Stimulated activated effector memory CD8-positive, alpha-beta T cell treated with anti-CD3 and anti-CD28 coated beads, Interleukin-12 subunit alpha, Interleukin-12 subunit beta, amount 100 ng/mL, for 72 hours (primary cell): Measurements from ENCODE around the gene PPP4R3A.
A peak's percentile ranks its signal among the peaks of the same experiment; 100 is the strongest.
"Not testable (repeated sequence)": the region's sequence is repeated elsewhere in the genome, so short reads cannot be mapped to it uniquely, and the experiment has no call there.

Source experiments
- ATAC-seq: fragments of 150-1000 bp; cut with Tn5 transposase; 2 replicates; pipeline ENCODE4 v1.10.0; 2021
- DNase-seq, 2 donors: peaks; one replicate each; pipeline ENCODE4 v3.0.0; 2021 to 2022; ENCODE audit warnings: low spot score in 2 of 2
- H3K27ac Mint-ChIP-seq: one replicate; pipeline ENCODE4 v1.8.0; 2022; ENCODE audit warnings: mild to moderate bottlenecking, mixed read lengths
- H3K36me3 Mint-ChIP-seq: one replicate; pipeline ENCODE4 v1.8.0; 2022; ENCODE audit warnings: mild to moderate bottlenecking, mixed read lengths
- H3K4me1 Mint-ChIP-seq: one replicate; pipeline ENCODE4 v1.8.0; 2022; ENCODE audit warnings: mixed read lengths
- H3K4me3 Mint-ChIP-seq: one replicate; pipeline ENCODE4 v1.8.0; 2022; ENCODE audit warnings: mild to moderate bottlenecking, mixed read lengths
- H3K9me3 Mint-ChIP-seq: one replicate; pipeline ENCODE4 v1.8.0; 2022; ENCODE audit warnings: mixed read lengths

Gene PPP4R3A

DNA sequence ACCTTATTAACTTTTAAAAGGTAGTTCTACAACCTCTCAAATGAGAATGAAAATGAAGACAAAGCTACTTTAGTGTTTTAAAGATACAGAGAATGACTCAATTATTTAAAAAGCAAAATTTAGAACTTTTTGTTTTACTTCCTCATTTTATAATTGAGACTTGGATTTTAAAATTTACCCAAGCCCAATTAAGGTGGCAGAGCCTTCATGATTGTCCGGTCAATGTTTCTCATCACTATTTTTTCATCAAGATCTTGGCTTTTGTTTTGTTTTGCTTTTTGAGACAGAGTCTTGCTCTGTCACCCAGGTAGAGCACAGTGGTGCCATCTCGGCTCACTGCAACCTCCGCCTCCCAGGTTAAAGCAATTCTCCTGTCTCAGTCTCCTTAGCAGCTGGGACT, 32.7 kb downstream of the PPP4R3A start:
- ATAC-seq (no peak), DNase-seq (no peak)
- Mint-ChIP-seq H3K4me1 (peaks cover 37% of the 10 kb centered on the region), H3K4me3 (no peak overlapping the region), H3K27ac (peak overlapping the region; percentile 58), H3K36me3 (peaks cover 100% of the 10 kb centered on the region), H3K9me3 (no peaks in the 10 kb centered on the region)

DNA sequence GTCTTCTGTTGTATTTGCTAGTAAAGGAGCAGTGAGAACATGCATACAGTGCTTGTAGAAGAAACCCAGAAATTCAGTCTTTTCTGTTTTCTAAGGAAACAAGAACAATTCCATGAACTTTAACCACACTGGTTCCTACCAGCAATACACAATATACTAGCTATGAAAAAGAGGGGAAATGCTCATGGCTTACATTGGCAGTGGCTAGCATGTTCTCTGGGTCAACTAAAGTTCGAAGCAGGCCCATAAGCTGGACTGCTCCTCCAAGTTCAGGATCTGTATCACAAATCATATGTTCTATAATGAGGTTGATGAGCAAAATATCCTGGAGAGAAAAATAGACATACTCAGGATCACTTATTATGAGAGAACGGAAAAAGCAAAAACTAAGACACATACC, 37.1 kb downstream of the PPP4R3A start:
- no peak for ATAC-seq

GRCh38 chr14:91470216-91470615, 39.9 kb downstream of the PPP4R3A start:
- Mint-ChIP-seq H3K36me3 (peaks cover 100% of the 10 kb centered on the region), H3K4me3 (no peak overlapping the region)

More for the DNA sequence above, 37.1 kb downstream of the PPP4R3A start:
- Mint-ChIP-seq H3K4me3 (no peak overlapping the region), H3K27ac (peak overlapping the region; percentile 80), H3K4me1 (peaks cover 26% of the 10 kb centered on the region), H3K9me3 (no peaks in the 10 kb centered on the region), H3K36me3 (peaks cover 100% of the 10 kb centered on the region)
- no peak for DNase-seq

GRCh38 chr14:91466192-91466591, 43.9 kb downstream of the PPP4R3A start:
- Mint-ChIP-seq H3K9me3 (no peaks in the 10 kb centered on the region), H3K4me3 (no peak overlapping the region), H3K36me3 (peaks cover 100% of the 10 kb centered on the region), H3K4me1 (peaks cover 31% of the 10 kb centered on the region), H3K27ac (peak overlapping the region; percentile 15)
- ATAC-seq (no peak), DNase-seq (no peak)

More at GRCh38 chr14:91470216-91470615, 39.9 kb downstream of the PPP4R3A start:
- Mint-ChIP-seq H3K9me3 (no peaks in the 10 kb centered on the region), H3K4me1 (peaks cover 31% of the 10 kb centered on the region), H3K27ac (peak overlapping the region; percentile 62)
- no peak for DNase-seq
- peak; percentile 97 for ATAC-seq

- Mint-ChIP-seq H3K36me3 (peaks cover 100% of the 10 kb centered on the region), H3K4me3 (no peak overlapping the region), H3K4me1 (peaks cover 27% of the 10 kb centered on the region), H3K27ac (peak overlapping the region; percentile 34), H3K9me3 (no peaks in the 10 kb centered on the region)
- ATAC-seq = peak; percentile 81
- DNase-seq = no peak
Observed at GRCh38 chr14:91464615-91465205, 45.4 kb downstream of the PPP4R3A start.

DNA sequence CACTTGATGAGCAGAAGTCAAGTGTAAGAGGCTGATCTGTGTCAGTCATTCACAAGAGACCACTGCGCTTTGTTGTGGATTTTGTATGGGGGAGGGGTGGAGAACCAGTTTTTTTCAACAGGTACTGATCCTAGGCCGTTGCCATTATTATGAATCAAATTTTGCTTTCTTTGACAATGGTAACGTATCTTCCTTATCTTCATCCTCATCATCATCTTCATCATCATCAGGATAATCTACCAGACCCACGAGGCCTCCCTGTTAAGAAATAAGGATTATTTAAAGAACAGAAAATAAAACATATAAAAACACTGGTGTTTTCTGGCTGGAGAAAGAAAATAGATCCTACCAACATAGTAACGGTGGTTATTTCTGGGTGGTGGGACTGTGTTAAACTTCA, 51.5 kb downstream of the PPP4R3A start:
- DNase-seq (no peak), ATAC-seq (no peak)
- Mint-ChIP-seq H3K4me3 (no peak overlapping the region), H3K27ac (peak overlapping the region; percentile 52), H3K36me3 (peaks cover 94% of the 10 kb centered on the region), H3K4me1 (peaks cover 15% of the 10 kb centered on the region), H3K9me3 (no peaks in the 10 kb centered on the region)

GRCh38 chr14:91456283-91456682, 53.8 kb downstream of the PPP4R3A start:
- Mint-ChIP-seq H3K27ac (peak overlapping the region; percentile 37), H3K36me3 (peaks cover 76% of the 10 kb centered on the region), H3K9me3 (no peaks in the 10 kb centered on the region), H3K4me1 (peaks cover 10% of the 10 kb centered on the region), H3K4me3 (no peak overlapping the region)
- DNase-seq = no peak
- ATAC-seq = no peak

DNA sequence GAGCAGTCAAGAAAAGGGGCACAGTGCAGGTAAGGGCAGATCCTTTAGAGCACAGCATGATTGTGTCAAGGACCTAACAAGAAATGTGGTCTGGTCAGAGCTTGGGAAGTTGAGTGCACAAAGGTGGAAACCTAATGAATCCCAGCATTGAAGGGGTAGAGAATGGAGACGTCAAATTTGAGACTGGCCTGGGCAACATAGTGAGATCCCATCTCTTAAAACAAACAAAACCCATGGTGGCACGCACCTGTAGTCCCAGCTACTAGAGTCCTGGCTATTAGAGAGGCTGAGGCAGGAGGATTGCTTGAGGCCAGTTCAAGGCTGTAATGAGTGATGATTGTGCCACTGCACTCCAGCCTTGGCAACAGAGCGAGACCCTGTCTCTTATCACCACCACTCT, 55.5 kb downstream of the PPP4R3A start:
- H3K4me3 Mint-ChIP-seq = no peak overlapping the region

DNA sequence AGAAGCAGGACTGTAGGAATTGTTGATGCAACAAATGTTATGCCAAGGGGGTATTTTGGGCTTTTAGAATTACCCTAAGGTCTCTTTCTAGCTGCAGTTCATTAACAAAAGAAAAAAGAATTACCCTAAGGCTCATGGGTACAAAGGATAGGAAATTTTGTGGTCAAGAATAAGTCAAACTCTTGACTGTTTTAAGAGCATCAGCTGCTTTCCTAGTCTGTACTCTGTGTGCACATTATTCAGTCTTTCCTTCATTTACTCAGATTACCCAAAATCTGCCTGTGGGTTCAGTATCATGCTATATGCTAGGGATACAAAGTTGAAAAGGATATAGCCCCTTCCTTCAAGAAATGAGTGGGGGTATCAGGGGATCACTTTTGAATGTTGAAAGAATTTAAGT, 56.0 kb downstream of the PPP4R3A start:
- H3K27ac Mint-ChIP-seq = peak overlapping the region; percentile 43

More for the DNA sequence above, 55.5 kb downstream of the PPP4R3A start:
- peak overlapping the region; percentile 43 for H3K27ac Mint-ChIP-seq
- H3K4me1 Mint-ChIP-seq = peaks cover 6% of the 10 kb centered on the region
- DNase-seq (no peak), ATAC-seq (no peak)
- H3K36me3 Mint-ChIP-seq = peaks cover 60% of the 10 kb centered on the region
- no peaks in the 10 kb centered on the region for H3K9me3 Mint-ChIP-seq

GRCh38 chr14:91453744-91454143, 56.4 kb downstream of the PPP4R3A start:
- DNase-seq (no peak), ATAC-seq (no peak)
- peaks cover 52% of the 10 kb centered on the region for H3K36me3 Mint-ChIP-seq
- H3K4me3 Mint-ChIP-seq = no peak overlapping the region
- no peaks in the 10 kb centered on the region for H3K9me3 Mint-ChIP-seq
- peaks cover 6% of the 10 kb centered on the region for H3K4me1 Mint-ChIP-seq
- H3K27ac Mint-ChIP-seq = peak overlapping the region; percentile 43

More for the DNA sequence above, 56.0 kb downstream of the PPP4R3A start:
- H3K9me3 Mint-ChIP-seq = no peaks in the 10 kb centered on the region
- peaks cover 56% of the 10 kb centered on the region for H3K36me3 Mint-ChIP-seq
- H3K4me1 Mint-ChIP-seq = peaks cover 6% of the 10 kb centered on the region
- no peak for ATAC-seq
- DNase-seq = no peak
- H3K4me3 Mint-ChIP-seq = no peak overlapping the region

GRCh38 chr14:91444335-91445020, 65.6 kb downstream of the PPP4R3A start:
- H3K27ac Mint-ChIP-seq = no peak overlapping the region

DNA sequence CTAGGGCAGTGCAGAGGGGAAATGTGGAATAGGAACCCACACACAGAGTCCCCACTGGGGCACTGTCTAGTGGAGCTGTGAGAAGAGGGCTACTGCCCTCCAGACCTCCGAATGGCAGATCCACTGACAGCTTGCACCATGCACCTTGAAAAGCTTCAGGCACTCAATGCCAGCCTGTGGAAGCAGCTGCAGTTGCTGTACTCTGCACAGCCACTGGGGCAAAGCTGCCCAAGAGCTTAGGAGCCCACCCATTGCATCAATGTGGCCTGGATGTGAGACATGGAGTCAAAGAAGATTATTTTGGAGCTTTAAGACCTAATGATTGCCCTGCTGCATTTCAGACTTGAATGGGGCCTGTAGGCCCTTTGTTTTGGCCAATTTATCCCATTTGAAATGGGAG, 70.8 kb downstream of the PPP4R3A start:
- Mint-ChIP-seq H3K9me3 (peaks cover 3% of the 10 kb centered on the region), H3K36me3 (no peaks in the 10 kb centered on the region), H3K4me3 (no peak overlapping the region), H3K27ac (no peak overlapping the region), H3K4me1 (no peaks in the 10 kb centered on the region)
- ATAC-seq (no peak), DNase-seq (peak in 1 of 2 donors; percentile 22)

More at GRCh38 chr14:91444335-91445020, 65.6 kb downstream of the PPP4R3A start:
- H3K4me3 Mint-ChIP-seq = no peak overlapping the region
- no peaks in the 10 kb centered on the region for H3K36me3 Mint-ChIP-seq
- no peaks in the 10 kb centered on the region for H3K9me3 Mint-ChIP-seq
- DNase-seq (no peak), ATAC-seq (no peak)
- no peaks in the 10 kb centered on the region for H3K4me1 Mint-ChIP-seq

DNA sequence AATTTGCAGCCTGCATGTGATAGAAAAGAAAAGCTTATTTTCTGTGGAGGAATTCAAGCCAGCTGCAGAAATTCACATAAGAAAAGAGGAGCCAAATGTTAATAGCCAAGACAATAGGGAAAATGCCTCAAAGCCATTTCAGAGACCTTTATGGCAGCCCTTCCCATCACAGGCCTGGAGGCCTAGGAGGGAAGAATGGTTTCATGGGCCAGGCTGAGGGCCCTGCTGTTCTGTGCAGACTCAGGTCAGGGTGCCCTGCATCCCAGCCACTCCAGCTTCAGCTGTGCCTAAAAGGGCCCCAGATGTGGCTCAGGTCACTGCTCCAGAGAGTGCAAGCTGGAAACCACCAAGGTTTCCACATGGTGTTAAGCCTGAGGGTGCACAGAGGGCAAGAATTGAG, 71.3 kb downstream of the PPP4R3A start:
- peaks cover 3% of the 10 kb centered on the region for H3K9me3 Mint-ChIP-seq
- no peaks in the 10 kb centered on the region for H3K4me1 Mint-ChIP-seq
- H3K36me3 Mint-ChIP-seq = no peaks in the 10 kb centered on the region
- no peak for ATAC-seq
- DNase-seq = peak in 1 of 2 donors; percentile 29
- no peak overlapping the region for H3K4me3 Mint-ChIP-seq
- no peak overlapping the region for H3K27ac Mint-ChIP-seq

DNA sequence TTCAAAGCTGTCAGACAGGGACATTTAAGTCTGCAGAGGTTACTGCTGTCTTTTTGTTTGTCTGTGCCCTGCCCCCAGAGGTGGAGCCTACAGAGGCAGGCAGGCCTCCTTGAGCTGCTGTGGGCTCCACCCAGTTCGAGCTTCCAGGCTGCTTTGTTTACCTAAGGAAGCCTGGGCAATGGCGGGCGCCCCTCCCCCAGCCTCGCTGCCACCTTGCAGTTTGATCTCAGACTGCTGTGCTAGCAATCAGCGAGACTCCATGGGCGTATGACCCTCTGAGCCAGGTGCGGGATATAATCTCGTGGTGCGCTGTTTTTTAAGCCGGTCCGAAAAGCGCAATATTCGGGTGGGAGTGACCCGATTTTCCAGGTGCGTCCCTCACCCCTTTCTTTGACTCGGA, 73.8 kb downstream of the PPP4R3A start:
- DNase-seq, H3K4me1 Mint-ChIP-seq, H3K36me3 Mint-ChIP-seq, H3K27ac Mint-ChIP-seq, ATAC-seq, H3K9me3 Mint-ChIP-seq, H3K4me3 Mint-ChIP-seq: not testable (repeated sequence)

GRCh38 chr14:91429385-91429784, 80.7 kb downstream of the PPP4R3A start:
- Mint-ChIP-seq H3K9me3 (no peaks in the 10 kb centered on the region), H3K36me3 (no peaks in the 10 kb centered on the region), H3K4me1 (peaks cover 15% of the 10 kb centered on the region), H3K27ac (no peak overlapping the region), H3K4me3 (no peak overlapping the region)
- DNase-seq (no peak), ATAC-seq (no peak)

GRCh38 chr14:91428931-91429330, 81.2 kb downstream of the PPP4R3A start:
- not testable (repeated sequence) for H3K4me3 Mint-ChIP-seq, H3K27ac Mint-ChIP-seq, H3K36me3 Mint-ChIP-seq, ATAC-seq, DNase-seq, H3K9me3 Mint-ChIP-seq
- peaks cover 15% of the 10 kb centered on the region for H3K4me1 Mint-ChIP-seq
